ENCODE measurements around the gene ARPIN.
"Not testable (repeated sequence)": the region's sequence is repeated elsewhere in the genome, so short reads cannot be mapped to it uniquely, and the experiment has no call there.

ARPIN gene

GRCh38 chr15:89909611-89910010 is 3.1 kb downstream of the ARPIN start:
- DNase-seq, result no peak

- no peak for DNase-seq
Observed at GRCh38 chr15:89908226-89908625, 4.5 kb downstream of the ARPIN start.

- no peak for DNase-seq
Observed at GRCh38 chr15:89907289-89907688, 5.5 kb downstream of the ARPIN start.

GRCh38 chr15:89905846-89906378 is 6.8 kb downstream of the ARPIN start:
- DNase-seq, result no peak

GRCh38 chr15:89904519-89904918 is 8.2 kb downstream of the ARPIN start:
- DNase-seq, result no peak

- no peak for DNase-seq
Observed at GRCh38 chr15:89903858-89904130, 9.0 kb downstream of the ARPIN start.

- DNase-seq, result no peak
Observed at GRCh38 chr15:89903015-89903857, 9.5 kb downstream of the ARPIN start.

GRCh38 chr15:89900849-89901248 is 11.9 kb downstream of the ARPIN start:
- no peak for DNase-seq

GRCh38 chr15:89899951-89900567 is 12.7 kb downstream of the ARPIN start:
- DNase-seq, result no peak

- no peak for DNase-seq
Observed at GRCh38 chr15:89899295-89899945, 13.3 kb downstream of the ARPIN start.

- DNase-seq, result no peak
Observed at GRCh38 chr15:89898614-89899294, 14.0 kb downstream of the ARPIN start.

GRCh38 chr15:89898146-89898545 is 14.6 kb downstream of the ARPIN start:
- DNase-seq, result no peak

GRCh38 chr15:89893696-89894447 is 18.9 kb downstream of the ARPIN start, which contains the start of gene AP3S2:
AP3S2 (minus strand) TSS chr15:89893994; CDS start chr15:89893949, 45 bp downstream.
- peak; percentile 89 for DNase-seq

GRCh38 chr15:89893027-89893426 is 19.7 kb downstream of the ARPIN start:
- no peak for DNase-seq

- no peak for DNase-seq
Observed at GRCh38 chr15:89888214-89888804, 24.4 kb downstream of the ARPIN start.

- no peak for DNase-seq
Observed at GRCh38 chr15:89885611-89886010, 27.1 kb downstream of the ARPIN start.

- DNase-seq, result not testable (repeated sequence)
Observed at GRCh38 chr15:89885179-89885578, 27.6 kb downstream of the ARPIN start.

GRCh38 chr15:89883518-89883917 is 29.2 kb downstream of the ARPIN start:
- no peak for DNase-seq

GRCh38 chr15:89880727-89881126 is 32.0 kb downstream of the ARPIN start:
- DNase-seq, result no peak

GRCh38 chr15:89878323-89878722 is 34.4 kb downstream of the ARPIN start:
- DNase-seq, result no peak

- no peak for DNase-seq
Observed at GRCh38 chr15:89877083-89877425, 35.7 kb downstream of the ARPIN start.

GRCh38 chr15:89876396-89877082 is 36.2 kb downstream of the ARPIN start:
- no peak for DNase-seq
